Activated naive CD8-positive, alpha-beta T cell (primary cell): Measurements from ENCODE around the gene MYL11.
A peak's percentile ranks its signal among the peaks of the same experiment; 100 is the strongest.
"Not testable (repeated sequence)": the region's sequence is repeated elsewhere in the genome, so short reads cannot be mapped to it uniquely, and the experiment has no call there.

Source experiments
- H3K27ac Mint-ChIP-seq: one replicate; pipeline ENCODE4 v1.8.0; 2021; ENCODE audit warnings: mixed read lengths
- H3K27me3 Mint-ChIP-seq: one replicate; pipeline ENCODE4 v1.8.0; 2021; ENCODE audit warnings: mixed read lengths
- H3K36me3 Mint-ChIP-seq: one replicate; pipeline ENCODE4 v1.8.0; 2021; ENCODE audit warnings: mixed read lengths
- H3K4me1 Mint-ChIP-seq: one replicate; pipeline ENCODE4 v1.8.0; 2021; ENCODE audit warnings: low read depth, mixed read lengths
- H3K4me3 Mint-ChIP-seq: one replicate; pipeline ENCODE4 v1.8.0; 2021; ENCODE audit warnings: mild to moderate bottlenecking, mixed read lengths
- H3K9me3 Mint-ChIP-seq: one replicate; pipeline ENCODE4 v1.8.0; 2021; ENCODE audit warnings: low read depth, mixed read lengths

Gene MYL11, protein sequence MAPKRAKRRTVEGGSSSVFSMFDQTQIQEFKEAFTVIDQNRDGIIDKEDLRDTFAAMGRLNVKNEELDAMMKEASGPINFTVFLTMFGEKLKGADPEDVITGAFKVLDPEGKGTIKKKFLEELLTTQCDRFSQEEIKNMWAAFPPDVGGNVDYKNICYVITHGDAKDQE

DNA sequence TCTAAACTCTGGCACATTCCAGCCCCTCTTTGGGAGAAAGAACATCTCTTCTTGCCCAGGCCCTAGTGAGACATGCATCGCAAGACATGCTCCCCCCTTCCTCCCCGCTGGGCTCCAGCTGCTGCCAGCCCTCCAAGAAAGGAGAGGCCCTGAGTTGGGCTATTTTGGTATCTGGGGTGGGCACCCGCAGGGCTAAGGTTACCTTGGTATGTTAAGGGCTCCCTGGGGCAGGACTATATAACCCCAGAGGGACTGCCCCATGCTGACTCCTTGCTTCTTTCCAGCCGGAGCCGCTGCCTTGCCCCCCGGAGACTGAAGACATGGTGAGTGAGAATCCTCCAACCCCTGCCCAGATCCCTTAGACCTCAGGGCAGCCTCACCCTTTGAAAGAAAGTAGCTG lies at the start of gene MYL11:
MYL11 (plus strand) TSS at position 265 of the 400 bp plus-strand sequence; CDS start at position 321, 56 bp downstream.
- peaks cover 2% of the 10 kb centered on the region for H3K36me3 Mint-ChIP-seq
- peak within 1 kb of the TSS; percentile 70 for H3K27ac Mint-ChIP-seq
- no peak within 1 kb of the TSS for H3K4me3 Mint-ChIP-seq
- no peaks in the 10 kb centered on the region for H3K9me3 Mint-ChIP-seq
- no peaks in the 10 kb centered on the region for H3K27me3 Mint-ChIP-seq
- H3K4me1 Mint-ChIP-seq = peaks cover 31% of the 10 kb centered on the region

DNA sequence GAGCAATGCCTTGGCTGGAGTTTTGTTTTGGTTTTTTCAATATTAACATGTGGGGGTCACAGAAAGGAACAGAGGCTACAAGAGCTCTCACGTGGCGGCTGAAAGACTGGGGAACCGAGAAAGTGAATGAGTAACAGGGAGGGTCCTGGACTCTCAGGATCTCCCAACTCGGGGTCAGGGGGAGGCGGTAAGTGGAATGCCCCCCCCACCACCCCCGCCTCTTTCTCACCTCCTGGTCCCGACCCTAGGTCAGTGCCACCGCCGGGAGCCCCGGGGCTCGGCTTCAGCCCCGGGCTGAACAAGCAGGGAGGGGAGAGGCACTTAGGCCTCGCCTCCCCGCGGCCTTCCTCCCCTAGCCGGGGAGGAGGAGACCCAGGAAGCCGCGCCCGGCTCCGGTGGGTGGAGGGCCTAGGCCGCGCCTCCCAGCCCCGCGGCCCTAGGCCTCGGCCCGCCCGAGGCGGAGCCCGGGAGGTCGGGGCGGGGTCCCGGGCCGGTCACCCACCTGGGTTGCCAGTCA lies 40.1 kb upstream of the MYL11 start:
- Mint-ChIP-seq H3K4me1 (peaks cover 25% of the 10 kb centered on the region), H3K4me3 (peak overlapping the region; percentile 100), H3K27ac (peak overlapping the region; percentile 95)
- H3K27me3 Mint-ChIP-seq, H3K9me3 Mint-ChIP-seq, H3K36me3 Mint-ChIP-seq: not testable (repeated sequence)

DNA sequence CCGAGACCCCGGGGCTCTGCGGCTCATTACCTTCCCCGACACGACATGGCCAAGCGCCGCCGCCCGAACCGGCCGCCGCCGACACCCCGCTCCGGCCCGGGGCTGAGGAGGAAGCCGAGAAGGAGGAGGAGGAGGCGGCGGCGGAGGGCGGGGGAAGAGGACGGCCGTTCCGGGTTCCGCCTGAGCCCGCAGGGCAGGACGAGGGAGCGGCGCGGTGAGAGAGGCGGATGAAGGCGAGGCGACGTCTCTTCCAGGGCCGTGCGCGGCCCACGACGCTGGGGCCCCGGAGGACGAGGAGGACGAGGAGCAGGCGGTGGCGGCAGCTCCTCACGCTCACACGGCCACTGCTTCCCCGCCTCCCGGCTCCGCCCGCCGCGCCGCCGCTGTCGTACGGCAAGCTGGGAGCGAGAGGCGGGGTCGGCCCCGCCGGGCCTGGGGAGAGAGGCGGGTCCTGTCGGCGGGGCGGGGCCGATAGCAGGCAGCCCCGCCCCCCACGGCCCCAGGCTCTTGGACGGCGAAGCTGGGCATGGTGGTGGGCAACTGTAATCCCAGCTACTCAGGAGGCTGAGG lies 39.5 kb upstream of the MYL11 start:
- not testable (repeated sequence) for H3K27me3 Mint-ChIP-seq, H3K9me3 Mint-ChIP-seq, H3K36me3 Mint-ChIP-seq
- Mint-ChIP-seq H3K27ac (peak overlapping the region; percentile 66), H3K4me3 (peak overlapping the region; percentile 85), H3K4me1 (peaks cover 25% of the 10 kb centered on the region)

DNA sequence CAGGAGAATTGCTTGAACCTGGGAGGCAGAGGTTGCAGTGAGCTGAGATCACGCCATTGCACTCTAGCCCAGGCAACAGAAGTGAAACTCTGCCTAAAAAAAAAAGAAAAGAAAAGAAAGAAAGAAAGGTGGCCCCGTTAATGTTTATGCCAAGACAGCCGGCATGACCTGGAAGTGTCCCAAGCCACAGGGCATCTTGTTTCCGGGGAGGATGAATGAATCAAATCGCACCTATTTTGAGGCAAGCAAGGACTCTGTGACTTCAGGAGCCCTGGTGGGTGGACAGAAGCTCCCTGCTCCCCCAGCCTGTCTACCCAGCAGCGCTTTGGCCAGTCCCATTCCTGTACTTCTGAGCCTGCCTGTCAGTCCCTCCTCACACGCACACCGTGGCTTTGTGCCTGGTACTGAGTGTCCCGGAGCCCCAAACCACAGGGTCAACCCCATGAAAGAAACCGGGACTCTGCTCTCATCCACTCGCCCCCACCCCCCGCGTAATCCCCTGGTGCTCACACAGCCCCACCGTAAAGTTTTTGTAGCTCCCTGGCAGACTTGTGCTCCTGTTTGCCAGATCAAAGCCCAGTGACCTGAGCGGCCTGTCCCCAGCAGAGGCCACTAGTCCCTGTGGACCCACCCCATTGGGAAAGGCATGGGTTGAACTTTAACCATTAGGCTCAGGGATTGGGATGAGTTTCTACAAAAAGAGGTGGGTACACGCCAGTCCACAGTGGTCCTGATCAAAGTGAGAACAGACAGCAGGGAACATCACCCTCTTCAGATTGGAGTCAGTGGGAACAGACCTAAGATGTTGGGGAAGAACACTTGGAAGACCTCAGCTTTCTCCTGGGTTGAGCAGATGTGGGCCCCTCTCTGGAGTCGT lies 38.8 kb upstream of the MYL11 start:
- Mint-ChIP-seq H3K9me3 (no peaks in the 10 kb centered on the region), H3K36me3 (no peaks in the 10 kb centered on the region), H3K27ac (peak overlapping the region; percentile 66), H3K4me1 (peaks cover 25% of the 10 kb centered on the region), H3K4me3 (peak overlapping the region; percentile 85), H3K27me3 (no peaks in the 10 kb centered on the region)

DNA sequence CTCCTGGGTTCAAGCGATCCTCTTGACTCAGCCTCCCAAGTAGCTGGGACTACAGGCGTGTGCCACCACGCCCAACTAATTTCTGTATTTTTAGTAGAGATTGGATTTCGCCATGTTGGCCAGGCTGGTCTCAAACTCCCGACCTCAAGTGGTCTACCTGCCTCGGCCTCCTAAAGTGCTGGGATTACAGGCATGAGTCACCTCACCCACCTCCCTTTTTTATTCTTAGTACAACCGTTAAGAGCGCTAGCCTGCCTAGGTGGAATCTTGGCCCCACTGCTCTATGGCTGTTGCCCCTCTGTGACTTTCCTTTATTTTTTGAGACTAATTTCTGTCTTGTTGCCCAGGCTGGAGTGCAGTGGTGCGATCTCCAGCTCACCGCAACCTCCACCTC lies 36.6 kb upstream of the MYL11 start:
- H3K36me3 Mint-ChIP-seq, H3K27ac Mint-ChIP-seq, H3K4me3 Mint-ChIP-seq, H3K27me3 Mint-ChIP-seq, H3K9me3 Mint-ChIP-seq: not testable (repeated sequence)
- H3K4me1 Mint-ChIP-seq = peaks cover 19% of the 10 kb centered on the region

DNA sequence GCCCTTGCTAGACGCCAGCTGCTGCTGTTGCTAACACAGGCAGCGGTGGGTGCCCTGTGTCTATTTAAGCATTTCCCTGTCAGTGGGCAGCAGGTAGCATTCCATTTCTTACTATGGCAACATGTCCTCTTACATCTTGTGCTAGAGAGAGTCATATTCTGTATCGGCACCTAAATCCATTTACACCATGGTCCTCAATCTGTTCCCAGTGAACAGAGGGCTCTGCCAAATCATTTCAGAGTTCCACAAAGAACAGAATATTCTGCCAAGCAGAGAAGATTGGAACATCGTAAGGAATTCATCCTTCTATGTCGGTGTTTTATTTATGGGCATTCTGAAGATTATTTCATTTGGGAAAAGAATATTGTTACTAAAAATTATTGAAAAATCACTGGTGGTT lies 35.9 kb upstream of the MYL11 start:
- H3K27me3 Mint-ChIP-seq, H3K36me3 Mint-ChIP-seq, H3K27ac Mint-ChIP-seq, H3K4me3 Mint-ChIP-seq, H3K9me3 Mint-ChIP-seq: not testable (repeated sequence)
- peaks cover 17% of the 10 kb centered on the region for H3K4me1 Mint-ChIP-seq

DNA sequence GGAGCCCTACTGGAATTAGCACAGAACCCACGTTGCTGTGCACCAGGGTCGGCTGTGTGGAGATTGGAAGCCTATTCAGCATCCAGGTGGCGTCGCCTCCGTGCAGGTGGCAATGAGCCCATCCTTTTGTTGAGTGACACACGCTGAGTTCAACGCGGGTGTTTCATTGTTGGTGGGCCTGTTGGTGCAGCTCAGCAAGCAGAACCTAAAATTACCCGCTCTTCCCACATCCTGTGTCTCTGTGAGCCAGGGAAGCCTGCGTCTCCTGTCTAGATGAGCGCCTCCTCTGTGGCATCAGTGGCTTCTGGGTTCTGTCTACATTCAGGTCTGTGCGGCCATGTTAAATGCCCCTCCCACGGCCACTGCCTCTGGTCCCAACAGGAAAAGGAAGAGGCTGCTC lies 34.0 kb upstream of the MYL11 start:
- Mint-ChIP-seq H3K9me3 (no peaks in the 10 kb centered on the region), H3K36me3 (no peaks in the 10 kb centered on the region), H3K27ac (no peak overlapping the region), H3K4me1 (peaks cover 14% of the 10 kb centered on the region), H3K4me3 (peak overlapping the region; percentile 38), H3K27me3 (no peaks in the 10 kb centered on the region)

DNA sequence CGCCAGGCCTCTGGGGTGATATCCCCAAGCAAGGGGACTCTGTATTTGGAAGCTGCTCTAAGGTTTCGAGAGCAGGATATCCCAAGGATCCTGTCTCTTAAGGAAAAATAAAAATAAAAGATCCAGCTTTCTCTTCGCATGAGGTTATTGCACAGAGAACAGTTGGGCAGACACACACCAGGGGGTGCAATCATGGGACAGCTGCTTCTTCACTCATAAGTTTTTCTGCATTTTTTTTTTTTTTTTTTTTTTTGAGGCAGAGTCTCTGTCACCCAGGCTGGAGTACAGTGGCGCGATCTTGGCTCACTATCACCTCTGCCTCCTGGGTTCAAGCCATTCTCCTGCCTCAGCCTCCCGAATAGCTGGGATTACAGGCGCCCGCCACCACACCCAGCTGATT lies 32.6 kb upstream of the MYL11 start:
- H3K4me3 Mint-ChIP-seq, H3K27ac Mint-ChIP-seq, H3K36me3 Mint-ChIP-seq: not testable (repeated sequence)

DNA sequence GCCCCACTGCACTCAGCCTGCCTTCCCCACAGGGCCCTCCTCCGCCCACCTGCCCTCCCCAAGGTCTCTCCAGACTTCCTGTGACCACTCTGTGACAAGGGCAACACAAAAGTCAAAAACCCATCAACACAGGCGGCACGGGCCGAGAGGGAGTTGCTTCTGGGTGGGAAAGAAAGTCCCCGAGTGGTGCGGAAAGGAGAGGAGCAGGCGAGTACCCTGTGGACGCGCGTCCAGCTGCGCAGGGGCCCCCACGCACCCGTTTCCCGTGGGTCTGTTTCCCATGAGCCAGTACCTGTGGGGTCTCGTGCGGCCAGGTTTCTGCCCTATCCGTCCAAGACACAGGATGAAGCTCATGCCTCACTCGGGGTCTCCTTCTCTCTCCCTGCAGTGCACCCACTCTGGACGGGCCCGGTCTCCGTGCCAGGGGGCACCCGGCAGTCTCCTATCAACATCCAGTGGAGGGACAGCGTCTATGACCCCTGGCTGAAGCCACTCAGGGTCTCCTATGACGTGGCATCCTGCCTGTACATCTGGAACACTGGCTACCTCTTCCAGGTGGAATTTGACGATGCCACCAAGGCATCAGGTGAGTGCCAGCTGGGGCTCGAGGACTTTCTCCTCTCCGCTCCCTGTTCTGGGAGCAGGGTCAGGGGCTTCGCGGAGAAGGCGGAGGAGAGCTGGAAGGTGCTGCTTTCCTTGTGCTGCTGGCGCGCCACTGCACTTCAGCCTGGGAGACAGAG lies 31.7 kb upstream of the MYL11 start:
- no peak overlapping the region for H3K27ac Mint-ChIP-seq
- H3K27me3 Mint-ChIP-seq = no peaks in the 10 kb centered on the region
- H3K4me3 Mint-ChIP-seq = no peak overlapping the region
- H3K9me3 Mint-ChIP-seq = no peaks in the 10 kb centered on the region
- H3K4me1 Mint-ChIP-seq = peaks cover 7% of the 10 kb centered on the region
- no peaks in the 10 kb centered on the region for H3K36me3 Mint-ChIP-seq

More for the DNA sequence above, 32.6 kb upstream of the MYL11 start:
- not testable (repeated sequence) for H3K9me3 Mint-ChIP-seq, H3K4me1 Mint-ChIP-seq, H3K27me3 Mint-ChIP-seq

DNA sequence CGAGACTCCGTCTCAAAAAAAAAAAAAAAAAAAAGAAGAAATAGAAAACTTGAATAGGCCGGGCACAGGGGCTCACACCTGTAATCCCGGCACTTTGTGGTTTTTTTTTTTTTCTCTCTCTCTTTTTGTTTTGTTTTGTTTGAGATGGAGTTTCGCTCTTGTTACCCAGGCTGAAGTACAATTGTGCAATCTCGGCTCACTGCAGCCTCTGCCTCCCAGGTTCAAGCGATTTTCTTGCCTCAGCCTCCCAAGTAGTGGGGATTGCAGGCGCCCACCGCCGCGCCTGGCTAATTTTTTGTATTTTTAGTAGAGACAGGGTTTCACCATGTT lies 31.1 kb upstream of the MYL11 start:
- H3K4me3 Mint-ChIP-seq, H3K27ac Mint-ChIP-seq, H3K36me3 Mint-ChIP-seq, H3K4me1 Mint-ChIP-seq, H3K27me3 Mint-ChIP-seq, H3K9me3 Mint-ChIP-seq: not testable (repeated sequence)

DNA sequence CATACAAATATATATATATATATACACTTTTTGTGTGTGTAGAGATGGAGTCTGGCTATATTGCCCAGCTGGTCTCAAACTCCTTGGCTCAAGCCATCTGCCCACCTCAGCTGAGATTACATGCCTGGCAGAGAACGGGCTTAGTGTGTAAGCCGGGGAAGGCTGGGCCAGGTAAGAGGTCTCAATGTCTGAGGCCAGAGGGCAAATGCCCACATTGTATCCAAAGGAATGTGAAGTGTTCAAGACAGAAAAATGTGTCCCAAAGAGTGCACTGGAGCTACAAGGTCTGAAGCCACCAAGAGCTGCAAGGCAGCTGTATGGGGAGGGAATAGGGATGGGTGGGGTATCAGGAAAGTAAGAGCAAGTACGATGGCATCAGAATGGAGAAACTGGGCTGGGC lies 28.3 kb upstream of the MYL11 start:
- H3K36me3 Mint-ChIP-seq = no peaks in the 10 kb centered on the region
- H3K9me3 Mint-ChIP-seq = no peaks in the 10 kb centered on the region
- H3K27ac Mint-ChIP-seq = no peak overlapping the region
- H3K4me1 Mint-ChIP-seq = peaks cover 8% of the 10 kb centered on the region
- H3K4me3 Mint-ChIP-seq = no peak overlapping the region
- no peaks in the 10 kb centered on the region for H3K27me3 Mint-ChIP-seq

DNA sequence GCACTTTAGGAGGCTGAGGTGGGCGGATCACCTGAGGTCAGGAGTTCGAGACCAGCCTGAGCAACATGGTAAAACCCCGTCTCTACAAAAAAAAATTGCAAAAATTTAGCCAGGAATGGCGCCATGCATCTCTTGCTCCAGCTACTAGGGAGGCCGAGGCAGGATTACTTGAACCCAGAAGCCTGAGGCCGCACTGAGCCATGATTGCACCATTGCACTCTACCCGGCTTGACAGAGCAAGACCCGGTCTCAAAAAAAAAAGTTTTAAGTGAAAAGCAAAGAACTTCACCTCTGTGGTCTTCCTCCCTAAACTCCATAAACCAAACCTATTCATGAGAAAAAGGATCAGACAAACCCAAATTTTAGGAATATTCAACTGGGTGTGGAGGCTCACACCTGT lies 26.5 kb upstream of the MYL11 start:
- no peaks in the 10 kb centered on the region for H3K36me3 Mint-ChIP-seq
- no peaks in the 10 kb centered on the region for H3K9me3 Mint-ChIP-seq
- no peaks in the 10 kb centered on the region for H3K27me3 Mint-ChIP-seq
- H3K4me3 Mint-ChIP-seq = no peak overlapping the region
- H3K27ac Mint-ChIP-seq = no peak overlapping the region
- peaks cover 14% of the 10 kb centered on the region for H3K4me1 Mint-ChIP-seq

DNA sequence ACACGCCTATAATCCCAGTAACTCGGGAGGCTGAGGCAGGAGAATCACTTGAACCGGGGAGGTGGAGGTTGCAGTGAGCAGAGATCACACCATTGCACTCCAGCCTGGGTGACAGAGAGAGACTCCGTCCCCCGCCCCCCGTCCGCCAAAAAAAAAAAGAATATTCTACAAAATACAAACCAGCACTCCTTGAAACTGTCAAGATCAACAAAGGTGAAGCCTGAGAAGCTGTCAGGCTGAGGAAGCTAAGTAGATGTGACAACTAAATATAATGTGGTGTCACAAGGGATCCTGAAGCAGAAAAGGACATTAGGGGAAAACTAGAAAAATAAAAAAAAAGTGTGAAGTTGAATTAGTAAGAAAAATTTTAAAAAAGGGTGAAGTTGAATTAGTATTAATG lies 25.7 kb upstream of the MYL11 start:
- Mint-ChIP-seq H3K4me1 (peaks cover 16% of the 10 kb centered on the region), H3K27ac (peak overlapping the region; percentile 69), H3K4me3 (no peak overlapping the region), H3K36me3 (no peaks in the 10 kb centered on the region), H3K27me3 (no peaks in the 10 kb centered on the region), H3K9me3 (no peaks in the 10 kb centered on the region)

DNA sequence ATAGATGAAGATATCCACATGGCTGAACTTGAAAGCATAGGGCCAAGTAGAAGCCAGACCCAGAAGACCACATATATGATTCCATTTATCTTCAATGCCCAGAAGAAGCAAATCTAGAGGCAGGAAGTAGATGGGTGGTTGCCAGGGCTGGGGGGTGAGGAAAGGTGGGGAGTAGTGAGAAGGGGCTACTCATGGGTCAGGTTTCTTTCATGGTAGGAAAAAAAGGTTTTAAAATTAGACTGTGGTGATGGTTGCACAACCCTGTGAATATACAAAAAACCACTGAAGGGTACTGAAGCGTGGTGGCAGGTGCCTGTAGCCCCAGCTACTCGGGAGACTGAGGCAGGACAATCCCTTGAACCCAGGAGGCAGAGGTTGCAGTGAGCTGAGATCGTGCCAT lies 24.9 kb upstream of the MYL11 start:
- no peaks in the 10 kb centered on the region for H3K9me3 Mint-ChIP-seq
- peak overlapping the region; percentile 69 for H3K27ac Mint-ChIP-seq
- H3K27me3 Mint-ChIP-seq = no peaks in the 10 kb centered on the region
- no peak overlapping the region for H3K4me3 Mint-ChIP-seq
- peaks cover 22% of the 10 kb centered on the region for H3K4me1 Mint-ChIP-seq
- H3K36me3 Mint-ChIP-seq = no peaks in the 10 kb centered on the region
